Posterior cingulate gyrus (tissue), 11 donors: ENCODE results near the gene ITGAD.

Source experiments
- DNase-seq, 10 donors: peaks; one replicate each; pipeline versions ENCODE4 v3.0.0 to v3.0.0-alpha.2; 2020 to 2021; ENCODE audit warnings: mixed read lengths in 3 of 10
- intact Hi-C: fragments of 100-400 bp; cut with DNase I; formaldehyde crosslinking; loops from one replicate; pipeline ENCODE4 v1.15.1; 2023

ITGAD gene

DNA sequence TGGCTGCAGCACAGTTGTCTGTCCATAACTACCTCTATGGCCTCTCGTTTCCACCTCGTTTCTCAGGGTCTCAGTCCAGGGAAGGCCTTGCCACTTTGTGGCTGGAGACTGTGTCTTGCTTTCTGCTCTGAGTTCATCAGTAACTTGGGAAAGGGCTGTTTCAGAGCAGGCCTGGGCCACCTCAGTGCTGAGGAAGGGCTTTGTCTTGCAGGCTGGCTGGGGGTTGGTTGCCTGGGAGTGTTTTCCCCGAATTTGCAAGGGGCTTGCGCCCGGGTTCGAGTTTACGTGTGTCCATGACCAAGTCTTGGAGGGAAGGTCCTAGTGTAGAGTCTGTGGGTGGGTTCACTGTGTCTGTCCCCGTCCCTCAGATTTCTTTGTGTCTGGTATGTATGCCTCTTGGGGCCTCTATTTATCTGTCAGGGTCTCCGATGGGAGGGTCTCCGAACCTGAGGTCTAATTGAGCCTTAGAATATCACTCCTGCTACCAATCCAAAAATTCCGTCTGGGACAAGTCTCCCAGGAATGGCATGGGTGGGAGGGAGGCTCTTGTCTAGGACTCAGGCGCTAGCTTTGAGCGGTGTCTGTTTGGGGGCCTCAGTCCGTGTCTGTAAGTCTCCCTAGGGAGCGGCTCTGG, 78.2 kb downstream of the ITGAD start:
- intact Hi-C loops: no loop called here

GRCh38 chr16:31471875-31472708, 79.0 kb downstream of the ITGAD start, which contains the start of gene TGFB1I1:
Gene TGFB1I1 (plus strand): TSS chr16:31472152. CDS start chr16:31472189, 37 bp downstream.
- peak in 3 of 10 donors; percentile 46 to 68 (median 67) for DNase-seq

More for the DNA sequence above, 78.2 kb downstream of the ITGAD start:
- DNase-seq: peak in 3 of 10 donors; percentile 38 to 78 (median 43)

GRCh38 chr16:31472709-31473203, 79.6 kb downstream of the ITGAD start:
- intact Hi-C loops: no loop called here

More at GRCh38 chr16:31471875-31472708, 79.0 kb downstream of the ITGAD start, which contains the start of gene TGFB1I1:
- intact Hi-C loops: no loop called here

GRCh38 chr16:31473264-31473984, 80.3 kb downstream of the ITGAD start:
- intact Hi-C loops: no loop called here
- peak in 2 of 10 donors; percentile 44 to 63 for DNase-seq

More at GRCh38 chr16:31472709-31473203, 79.6 kb downstream of the ITGAD start:
- DNase-seq: peak in 2 of 10 donors; percentile 71 to 83

DNA sequence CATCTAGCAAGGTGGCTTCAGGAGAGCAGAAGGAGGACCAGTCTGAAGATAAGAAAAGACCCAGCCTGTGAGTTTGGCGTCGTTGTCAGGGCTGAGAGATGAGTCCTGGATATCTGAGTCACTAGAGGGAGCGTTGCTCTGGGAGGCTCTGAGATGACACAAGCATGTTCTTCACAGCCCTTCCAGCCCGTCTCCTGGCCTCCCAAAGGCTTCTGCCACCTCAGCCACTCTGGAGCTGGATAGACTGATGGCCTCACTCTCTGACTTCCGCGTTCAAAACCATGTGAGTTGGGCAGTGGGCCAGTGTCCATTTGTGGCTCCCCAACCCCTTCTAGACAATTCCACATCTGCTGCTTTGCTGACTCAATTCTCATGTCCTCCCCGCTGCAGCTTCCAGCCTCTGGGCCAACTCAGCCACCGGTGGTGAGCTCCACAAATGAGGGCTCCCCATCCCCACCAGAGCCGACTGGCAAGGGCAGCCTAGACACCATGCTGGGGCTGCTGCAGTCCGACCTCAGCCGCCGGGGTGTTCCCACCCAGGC, 81.1 kb downstream of the ITGAD start:
- intact Hi-C loops: no loop called here
- peak in 2 of 10 donors; percentile 29 to 61 for DNase-seq

GRCh38 chr16:31474773-31475738, 81.9 kb downstream of the ITGAD start:
- peak in 2 of 10 donors; percentile 58 to 63 for DNase-seq
- intact Hi-C loops: no loop called here

- peak in 3 of 10 donors; percentile 66 to 82 (median 68) for DNase-seq
- intact Hi-C loops: no loop called here
These were observed 82.8 kb downstream of the ITGAD start for GRCh38 chr16:31475946-31476302.
